GM12865 (cell line): ENCODE measurements around the gene AGA.

Experiments used
- DNase-seq: peaks from one replicate; pipeline ENCODE4 v3.0.0; 2010; ENCODE audit warnings: low read depth
- H3K4me3 ChIP-seq: 2 replicates; pipeline ENCODE4 v1.5.1; 2011; ENCODE audit warnings: mild to moderate bottlenecking, low read depth, low read length, control low read depth
- TF ChIP-seq, protein P1 (sequence below): IDR thresholded peaks from 2 replicates; pipeline ENCODE4 v1.5.1; 2011; ENCODE audit warnings: low read length, control low read depth, low read depth, inconsistent platforms; ENCODE audit not compliant: insufficient read depth; ENCODE audit errors: missing control alignments

AGA gene

DNA sequence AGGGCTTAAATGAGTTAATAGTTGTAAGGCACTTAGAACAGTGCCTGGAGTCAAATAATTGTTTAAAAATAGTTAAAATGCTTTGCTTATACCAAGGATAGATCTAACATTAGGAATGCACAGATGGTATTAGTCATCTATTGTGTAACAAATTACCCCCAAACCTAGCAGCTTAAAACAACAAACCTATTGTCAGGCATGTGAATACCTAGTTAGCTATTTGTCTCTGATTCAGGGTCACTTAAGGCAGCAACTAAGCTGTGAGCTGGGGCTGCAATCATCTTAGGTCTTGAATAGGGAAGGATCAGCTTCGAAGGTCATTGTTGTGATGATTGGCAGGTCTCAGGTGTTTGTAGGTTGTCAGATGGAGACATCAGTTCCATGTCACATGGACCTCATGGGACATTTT is 42.4 kb upstream of the AGA start:
- no peak for DNase-seq
- TF ChIP-seq, protein P1, sequence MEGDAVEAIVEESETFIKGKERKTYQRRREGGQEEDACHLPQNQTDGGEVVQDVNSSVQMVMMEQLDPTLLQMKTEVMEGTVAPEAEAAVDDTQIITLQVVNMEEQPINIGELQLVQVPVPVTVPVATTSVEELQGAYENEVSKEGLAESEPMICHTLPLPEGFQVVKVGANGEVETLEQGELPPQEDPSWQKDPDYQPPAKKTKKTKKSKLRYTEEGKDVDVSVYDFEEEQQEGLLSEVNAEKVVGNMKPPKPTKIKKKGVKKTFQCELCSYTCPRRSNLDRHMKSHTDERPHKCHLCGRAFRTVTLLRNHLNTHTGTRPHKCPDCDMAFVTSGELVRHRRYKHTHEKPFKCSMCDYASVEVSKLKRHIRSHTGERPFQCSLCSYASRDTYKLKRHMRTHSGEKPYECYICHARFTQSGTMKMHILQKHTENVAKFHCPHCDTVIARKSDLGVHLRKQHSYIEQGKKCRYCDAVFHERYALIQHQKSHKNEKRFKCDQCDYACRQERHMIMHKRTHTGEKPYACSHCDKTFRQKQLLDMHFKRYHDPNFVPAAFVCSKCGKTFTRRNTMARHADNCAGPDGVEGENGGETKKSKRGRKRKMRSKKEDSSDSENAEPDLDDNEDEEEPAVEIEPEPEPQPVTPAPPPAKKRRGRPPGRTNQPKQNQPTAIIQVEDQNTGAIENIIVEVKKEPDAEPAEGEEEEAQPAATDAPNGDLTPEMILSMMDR, result no peak
- H3K4me3 ChIP-seq, result no peak overlapping the region

- H3K4me3 ChIP-seq, result no peak overlapping the region
- no peak for DNase-seq
- TF ChIP-seq, protein P1, result no peak
Measured at GRCh38 chr4:177483760-177484159, 41.5 kb upstream of the AGA start.

DNA sequence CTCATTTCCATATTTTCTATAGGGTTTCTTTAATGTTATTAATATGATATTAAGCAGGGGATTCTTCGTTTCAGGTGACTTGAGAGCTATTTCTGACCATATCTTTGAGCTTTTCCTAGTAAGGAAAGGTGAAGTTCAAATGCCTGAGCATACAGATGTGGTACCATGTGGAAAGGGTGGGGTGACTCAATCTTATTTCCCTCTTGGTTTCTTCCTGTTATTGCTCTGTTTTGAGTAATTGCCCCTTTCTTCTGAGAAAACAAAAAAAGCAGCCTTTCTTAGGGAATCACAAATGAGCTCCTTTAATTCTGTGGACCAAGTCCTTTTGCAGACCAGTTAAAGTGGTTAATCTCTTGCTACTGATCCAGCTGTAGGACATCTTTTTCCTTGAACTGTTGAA is 41.0 kb upstream of the AGA start:
- TF ChIP-seq, protein P1, result no peak
- no peak for DNase-seq
- H3K4me3 ChIP-seq, result no peak overlapping the region

DNA sequence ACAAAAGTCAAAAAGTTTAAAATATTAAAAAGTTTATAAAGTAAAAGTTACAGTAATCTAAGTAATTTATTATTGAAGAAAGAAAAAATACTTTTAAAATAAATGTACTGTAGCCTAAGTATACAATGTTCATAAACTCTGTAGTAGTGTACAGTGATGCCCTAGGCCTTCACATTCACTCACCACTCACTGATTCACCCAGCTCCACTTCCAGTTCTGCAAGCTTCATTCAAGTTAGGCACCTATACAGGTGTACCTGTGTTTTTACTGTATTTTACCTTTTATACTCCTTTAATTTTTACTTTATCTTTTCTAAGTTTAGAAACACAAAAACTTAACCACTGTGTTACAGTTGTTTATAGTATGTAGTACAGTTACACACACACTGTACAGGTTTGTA is 40.1 kb upstream of the AGA start:
- TF ChIP-seq, protein P1, result no peak
- H3K4me3 ChIP-seq, result no peak overlapping the region
- DNase-seq, result no peak

DNA sequence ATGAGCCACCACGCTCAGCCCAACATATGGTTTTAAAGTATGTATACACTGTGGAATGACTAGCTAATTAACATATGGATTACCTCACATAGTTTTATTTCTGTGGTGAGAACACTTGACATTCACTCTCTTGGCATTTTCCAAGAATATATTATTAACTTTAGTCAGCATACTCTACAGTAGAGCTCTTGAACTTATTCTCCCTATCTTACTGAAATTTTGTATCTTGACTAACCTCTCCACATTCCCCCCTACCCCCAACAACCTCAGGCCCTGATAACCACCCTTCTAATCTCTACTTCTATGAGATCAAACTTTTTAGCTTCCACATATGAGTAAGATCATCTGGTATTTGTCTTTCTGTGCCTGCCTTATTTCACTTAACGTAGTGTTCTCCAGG is 38.6 kb upstream of the AGA start:
- no peak for DNase-seq
- H3K4me3 ChIP-seq, result no peak overlapping the region
- TF ChIP-seq, protein P1, result no peak

- TF ChIP-seq, protein P1, result no peak
- no peak for DNase-seq
- H3K4me3 ChIP-seq, result no peak overlapping the region
Measured at GRCh38 chr4:177479063-177479462, 36.8 kb upstream of the AGA start.

DNA sequence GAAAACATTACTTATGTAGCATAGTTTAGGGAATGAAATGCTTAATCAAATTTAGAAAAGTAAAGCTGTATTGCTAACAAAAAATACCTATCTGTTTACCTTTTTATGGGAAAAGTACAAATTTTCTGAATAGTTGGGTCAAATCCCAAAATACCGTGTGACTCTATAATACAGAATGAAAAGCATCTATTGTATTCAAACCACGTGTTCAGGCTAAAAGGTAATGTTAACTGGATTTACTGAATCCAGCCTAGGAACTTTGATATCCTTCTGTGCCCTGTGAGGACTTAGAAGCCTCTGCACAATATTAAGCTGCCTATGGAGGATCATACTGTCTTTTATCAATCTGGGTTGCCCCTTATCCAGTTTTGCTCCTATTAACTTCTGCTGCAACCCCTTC is 36.3 kb upstream of the AGA start:
- no peak for DNase-seq
- H3K4me3 ChIP-seq, result no peak overlapping the region
- TF ChIP-seq, protein P1, result no peak
